HepG2 (cell line): ENCODE results near the gene ZBTB45. TPM values are rescaled to one million over a fixed set of nuclear protein-coding genes. Genes with fewer than 3 reads are reported as not detected.
A peak's percentile ranks its signal among the peaks of the same experiment; 100 is the strongest.

ENCODE experiments used
- ATF1 ChIP-seq: IDR thresholded peaks from 2 replicates; pipeline ENCODE4 v1.6.1; 2016; ENCODE audit warnings: mild to moderate bottlenecking, control low read depth
- HOXA3 ChIP-seq: sonication (generic); formaldehyde crosslinking; IDR thresholded peaks from 2 replicates; pipeline ENCODE4 v1.5.0; 2020; ENCODE audit warnings: missing genetic modification reagents
- NCOA2 ChIP-seq: sonication (generic); formaldehyde crosslinking; IDR thresholded peaks from 2 replicates; pipeline ENCODE4 v1.8.0; 2022; ENCODE audit warnings: inconsistent platforms
- PHF21A ChIP-seq: sonication (generic); formaldehyde crosslinking; IDR thresholded peaks from 2 replicates; pipeline ENCODE4 v1.5.0; 2020; ENCODE audit warnings: mild to moderate bottlenecking, missing genetic modification reagents
- RXRB ChIP-seq: IDR thresholded peaks from 2 replicates; pipeline ENCODE4 v1.6.1; 2016; ENCODE audit warnings: borderline replicate concordance, missing genetic modification reagents, missing compliant biosample characterization
- SP2 ChIP-seq: sonication (generic); formaldehyde crosslinking; IDR thresholded peaks from 2 replicates; pipeline ENCODE4 v1.5.1; 2020; ENCODE audit warnings: mild to moderate bottlenecking, missing genetic modification reagents
- WIZ ChIP-seq: sonication (generic); formaldehyde crosslinking; IDR thresholded peaks from 2 replicates; pipeline ENCODE4 v1.5.1; 2020; ENCODE audit warnings: mild to moderate bottlenecking, missing genetic modification reagents
- ZBTB21 ChIP-seq: sonication (generic); formaldehyde crosslinking; IDR thresholded peaks from 2 replicates; pipeline ENCODE4 v1.4.0; 2020; ENCODE audit warnings: missing genetic modification reagents
- ZFP90 ChIP-seq: sonication (generic); formaldehyde crosslinking; IDR thresholded peaks from 2 replicates; pipeline ENCODE4 v1.8.0; 2022; ENCODE audit warnings: missing genetic modification reagents, mild to moderate bottlenecking, inconsistent platforms, borderline replicate concordance
- ZSCAN9 ChIP-seq: IDR thresholded peaks from 2 replicates; pipeline ENCODE4 v1.6.1; 2016; ENCODE audit warnings: borderline replicate concordance
- polyA plus RNA-seq, 8 experiments: library from polyadenylated mRNA; depleted of rRNA in 3 of 8; stranded (reverse) in 7 of 8; unstranded in 1 of 8; fragments of >200 nt; fragmentation: Illumina TruSeq in 4 of 8; extraction: Trizol in 4 of 8; gene quantifications; 2 replicates each; pipeline versions ENCODE4 v1.2.1 to v1.2.3, GENCODE V29; 2011 to 2016; ENCODE audit warnings: low read depth in 4 of 8, missing spikeins in 1 of 8, mixed read lengths in 1 of 8; ENCODE audit not compliant: insufficient read depth in 1 of 8
- total RNA-seq, 5 experiments: library from RNA; depleted of rRNA; stranded (reverse); fragments of >200 nt; fragmentation: Illumina TruSeq; extraction: Trizol; gene quantifications; 2 replicates each; pipeline ENCODE4 v1.2.3, GENCODE V29; 2016; ENCODE audit warnings: low read depth in 1 of 5
- TF ChIP-seq, protein P1 (sequence below): sonication (generic); formaldehyde crosslinking; IDR thresholded peaks from 2 replicates; pipeline ENCODE4 v1.8.1; 2023; ENCODE audit warnings: mild to moderate bottlenecking, inconsistent platforms, moderate library complexity, missing genetic modification reagents, borderline replicate concordance
- TF ChIP-seq, protein P2 (sequence below): IDR thresholded peaks from 2 replicates; pipeline ENCODE4 v1.6.1; 2018; ENCODE audit warnings: missing genetic modification reagents
- TF ChIP-seq, protein P3 (sequence below): sonication (generic); formaldehyde crosslinking; IDR thresholded peaks from 2 replicates; pipeline ENCODE4 v1.8.0; 2022; ENCODE audit warnings: missing genetic modification reagents, mild to moderate bottlenecking, moderate library complexity, borderline replicate concordance
- TF ChIP-seq, protein P4 (sequence below): sonication (generic); formaldehyde crosslinking; conservative IDR thresholded peaks from 2 replicates; pipeline ENCODE4 v1.4.0; 2020; ENCODE audit warnings: mild to moderate bottlenecking, missing genetic modification reagents, moderate library complexity
- TF ChIP-seq, protein P5 (sequence below): sonication (generic); formaldehyde crosslinking; IDR thresholded peaks from 2 replicates; pipeline ENCODE4 v1.5.1; 2020; ENCODE audit warnings: missing genetic modification reagents, mild to moderate bottlenecking, borderline replicate concordance

Gene ZBTB45
- total and polyA plus RNA-seq, 2 of the 13 experiments (the other 11 are each of a cell fraction or from before 2014, with no cell fraction given): 3.0 to 3.7 TPM

DNA sequence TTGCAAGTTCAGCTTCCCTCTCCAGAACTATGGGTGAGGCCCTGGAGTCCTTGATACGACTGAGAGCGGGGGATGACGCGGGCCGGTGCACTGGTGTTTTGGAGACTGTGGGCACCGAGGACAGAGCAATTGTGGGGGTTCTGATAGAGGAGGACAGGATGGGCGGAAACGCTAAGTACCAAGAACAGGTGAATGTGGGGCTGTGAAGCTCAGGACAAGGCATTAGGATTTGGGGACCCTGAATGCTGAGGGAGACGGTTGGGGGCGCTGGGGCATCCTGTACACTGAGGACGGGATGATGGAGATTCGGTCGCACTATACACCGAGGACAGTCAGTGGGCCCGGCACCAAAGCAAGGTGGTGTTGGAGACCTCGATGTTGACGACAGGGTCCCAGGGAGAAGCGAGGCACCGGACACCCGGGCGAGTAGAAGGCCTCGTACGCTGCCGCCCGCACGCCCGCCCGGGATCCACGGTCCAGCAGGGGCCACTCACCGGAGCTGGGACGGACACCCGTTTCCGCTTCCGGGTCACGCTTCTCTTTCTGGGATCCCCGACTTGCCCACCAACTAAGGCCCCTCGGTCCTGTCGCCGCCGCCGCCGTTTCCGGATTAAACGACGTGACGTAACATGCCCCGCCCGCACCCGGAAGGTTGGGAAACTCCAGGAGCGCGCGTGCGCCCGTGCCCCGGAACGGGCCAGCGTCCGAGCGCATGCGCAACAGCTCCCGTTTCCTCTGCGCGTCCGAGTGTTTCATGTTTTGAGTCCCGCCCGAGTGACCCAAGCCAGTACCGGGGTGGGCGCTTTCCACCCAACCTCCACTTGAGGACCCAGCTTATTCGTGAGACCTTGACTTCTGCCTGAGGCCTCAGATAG, 35.1 kb upstream of the ZBTB45 start, which contains the start of gene CHMP2A (continued):
- TF ChIP-seq, protein P1, sequence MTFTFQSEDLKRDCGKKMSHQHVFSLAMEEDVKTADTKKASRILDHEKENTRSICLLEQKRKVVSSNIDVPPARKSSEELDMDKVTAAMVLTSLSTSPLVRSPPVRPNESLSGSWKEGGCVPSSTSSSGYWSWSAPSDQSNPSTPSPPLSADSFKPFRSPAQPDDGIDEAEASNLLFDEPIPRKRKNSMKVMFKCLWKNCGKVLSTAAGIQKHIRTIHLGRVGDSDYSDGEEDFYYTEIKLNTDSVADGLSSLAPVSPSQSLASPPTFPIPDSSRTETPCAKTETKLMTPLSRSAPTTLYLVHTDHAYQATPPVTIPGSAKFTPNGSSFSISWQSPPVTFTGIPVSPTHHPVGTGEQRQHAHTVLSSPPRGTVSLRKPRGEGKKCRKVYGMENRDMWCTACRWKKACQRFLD (CRISPR knock-in tag): 0 out of 2 replicates have a peak, but pooled peaks have one; percentile 20
- TF ChIP-seq ZBTB21 (CRISPR knock-in tag): peak; percentile 86
- TF ChIP-seq, protein P2, sequence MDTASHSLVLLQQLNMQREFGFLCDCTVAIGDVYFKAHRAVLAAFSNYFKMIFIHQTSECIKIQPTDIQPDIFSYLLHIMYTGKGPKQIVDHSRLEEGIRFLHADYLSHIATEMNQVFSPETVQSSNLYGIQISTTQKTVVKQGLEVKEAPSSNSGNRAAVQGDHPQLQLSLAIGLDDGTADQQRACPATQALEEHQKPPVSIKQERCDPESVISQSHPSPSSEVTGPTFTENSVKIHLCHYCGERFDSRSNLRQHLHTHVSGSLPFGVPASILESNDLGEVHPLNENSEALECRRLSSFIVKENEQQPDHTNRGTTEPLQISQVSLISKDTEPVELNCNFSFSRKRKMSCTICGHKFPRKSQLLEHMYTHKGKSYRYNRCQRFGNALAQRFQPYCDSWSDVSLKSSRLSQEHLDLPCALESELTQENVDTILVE: peak; percentile 99
- TF ChIP-seq PHF21A: peak; percentile 17; the same call in 1 of the 2 replicates
- TF ChIP-seq ATF1 (CRISPR knock-in tag): peak; percentile 35; the same call in 1 of the 2 replicates
- TF ChIP-seq ZSCAN9 (CRISPR knock-in tag): peak; percentile 21; the same call in 1 of the 2 replicates
- no peak for TF ChIP-seq WIZ
- TF ChIP-seq NCOA2: 0 out of 2 replicates have a peak, but pooled peaks have one; percentile 3
- TF ChIP-seq ZFP90 (CRISPR knock-in tag): peak; percentile 53; the same call in 1 of the 2 replicates
- TF ChIP-seq SP2 (CRISPR knock-in tag): peak; percentile 52
- no peak for TF ChIP-seq RXRB (CRISPR knock-in tag)
- TF ChIP-seq, protein P3, sequence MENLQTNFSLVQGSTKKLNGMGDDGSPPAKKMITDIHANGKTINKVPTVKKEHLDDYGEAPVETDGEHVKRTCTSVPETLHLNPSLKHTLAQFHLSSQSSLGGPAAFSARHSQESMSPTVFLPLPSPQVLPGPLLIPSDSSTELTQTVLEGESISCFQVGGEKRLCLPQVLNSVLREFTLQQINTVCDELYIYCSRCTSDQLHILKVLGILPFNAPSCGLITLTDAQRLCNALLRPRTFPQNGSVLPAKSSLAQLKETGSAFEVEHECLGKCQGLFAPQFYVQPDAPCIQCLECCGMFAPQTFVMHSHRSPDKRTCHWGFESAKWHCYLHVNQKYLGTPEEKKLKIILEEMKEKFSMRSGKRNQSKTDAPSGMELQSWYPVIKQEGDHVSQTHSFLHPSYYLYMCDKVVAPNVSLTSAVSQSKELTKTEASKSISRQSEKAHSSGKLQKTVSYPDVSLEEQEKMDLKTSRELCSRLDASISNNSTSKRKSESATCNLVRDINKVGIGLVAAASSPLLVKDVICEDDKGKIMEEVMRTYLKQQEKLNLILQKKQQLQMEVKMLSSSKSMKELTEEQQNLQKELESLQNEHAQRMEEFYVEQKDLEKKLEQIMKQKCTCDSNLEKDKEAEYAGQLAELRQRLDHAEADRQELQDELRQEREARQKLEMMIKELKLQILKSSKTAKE (CRISPR knock-in tag): 0 out of 2 replicates have a peak, but pooled peaks have one; percentile 53
- TF ChIP-seq, protein P4, sequence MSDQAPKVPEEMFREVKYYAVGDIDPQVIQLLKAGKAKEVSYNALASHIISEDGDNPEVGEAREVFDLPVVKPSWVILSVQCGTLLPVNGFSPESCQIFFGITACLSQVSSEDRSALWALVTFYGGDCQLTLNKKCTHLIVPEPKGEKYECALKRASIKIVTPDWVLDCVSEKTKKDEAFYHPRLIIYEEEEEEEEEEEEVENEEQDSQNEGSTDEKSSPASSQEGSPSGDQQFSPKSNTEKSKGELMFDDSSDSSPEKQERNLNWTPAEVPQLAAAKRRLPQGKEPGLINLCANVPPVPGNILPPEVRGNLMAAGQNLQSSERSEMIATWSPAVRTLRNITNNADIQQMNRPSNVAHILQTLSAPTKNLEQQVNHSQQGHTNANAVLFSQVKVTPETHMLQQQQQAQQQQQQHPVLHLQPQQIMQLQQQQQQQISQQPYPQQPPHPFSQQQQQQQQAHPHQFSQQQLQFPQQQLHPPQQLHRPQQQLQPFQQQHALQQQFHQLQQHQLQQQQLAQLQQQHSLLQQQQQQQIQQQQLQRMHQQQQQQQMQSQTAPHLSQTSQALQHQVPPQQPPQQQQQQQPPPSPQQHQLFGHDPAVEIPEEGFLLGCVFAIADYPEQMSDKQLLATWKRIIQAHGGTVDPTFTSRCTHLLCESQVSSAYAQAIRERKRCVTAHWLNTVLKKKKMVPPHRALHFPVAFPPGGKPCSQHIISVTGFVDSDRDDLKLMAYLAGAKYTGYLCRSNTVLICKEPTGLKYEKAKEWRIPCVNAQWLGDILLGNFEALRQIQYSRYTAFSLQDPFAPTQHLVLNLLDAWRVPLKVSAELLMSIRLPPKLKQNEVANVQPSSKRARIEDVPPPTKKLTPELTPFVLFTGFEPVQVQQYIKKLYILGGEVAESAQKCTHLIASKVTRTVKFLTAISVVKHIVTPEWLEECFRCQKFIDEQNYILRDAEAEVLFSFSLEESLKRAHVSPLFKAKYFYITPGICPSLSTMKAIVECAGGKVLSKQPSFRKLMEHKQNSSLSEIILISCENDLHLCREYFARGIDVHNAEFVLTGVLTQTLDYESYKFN (CRISPR knock-in tag): 0 out of 2 replicates have a peak, but pooled peaks have one; percentile 17
- TF ChIP-seq, protein P5, sequence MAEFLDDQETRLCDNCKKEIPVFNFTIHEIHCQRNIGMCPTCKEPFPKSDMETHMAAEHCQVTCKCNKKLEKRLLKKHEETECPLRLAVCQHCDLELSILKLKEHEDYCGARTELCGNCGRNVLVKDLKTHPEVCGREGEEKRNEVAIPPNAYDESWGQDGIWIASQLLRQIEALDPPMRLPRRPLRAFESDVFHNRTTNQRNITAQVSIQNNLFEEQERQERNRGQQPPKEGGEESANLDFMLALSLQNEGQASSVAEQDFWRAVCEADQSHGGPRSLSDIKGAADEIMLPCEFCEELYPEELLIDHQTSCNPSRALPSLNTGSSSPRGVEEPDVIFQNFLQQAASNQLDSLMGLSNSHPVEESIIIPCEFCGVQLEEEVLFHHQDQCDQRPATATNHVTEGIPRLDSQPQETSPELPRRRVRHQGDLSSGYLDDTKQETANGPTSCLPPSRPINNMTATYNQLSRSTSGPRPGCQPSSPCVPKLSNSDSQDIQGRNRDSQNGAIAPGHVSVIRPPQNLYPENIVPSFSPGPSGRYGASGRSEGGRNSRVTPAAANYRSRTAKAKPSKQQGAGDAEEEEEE: 0 out of 2 replicates have a peak, but pooled peaks have one; percentile 20
- TF ChIP-seq HOXA3 (CRISPR knock-in tag): peak; percentile 77; the same call in 1 of the 2 replicates
